Activated T-cell treated with anti-CD3 and anti-CD28 coated beads for 24 hours (primary cell): ENCODE data around the gene PPP3R1.

Experiments
- DNase-seq: peaks from one replicate; pipeline ENCODE4 v3.0.0-alpha.2; 2020; ENCODE audit warnings: low read depth

Gene PPP3R1

DNA sequence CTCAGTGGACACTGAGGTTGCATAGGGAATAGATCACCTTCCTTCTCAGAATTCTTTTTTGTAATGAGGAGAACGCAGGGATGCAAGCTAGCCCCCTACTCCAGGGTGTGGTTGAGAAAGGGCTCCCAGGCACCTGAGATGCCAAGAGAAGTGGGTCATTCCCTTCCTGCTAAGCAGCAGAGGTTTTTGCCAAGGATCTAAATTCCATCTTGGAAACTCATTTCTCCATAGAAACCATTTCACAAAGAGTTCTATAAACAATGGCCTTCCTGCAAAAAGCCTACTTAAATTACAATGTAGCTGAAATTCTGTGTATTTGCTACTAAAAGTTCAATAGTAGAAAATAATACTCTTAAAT lies 3.7 kb upstream of the PPP3R1 start:
- no peak for DNase-seq

DNA sequence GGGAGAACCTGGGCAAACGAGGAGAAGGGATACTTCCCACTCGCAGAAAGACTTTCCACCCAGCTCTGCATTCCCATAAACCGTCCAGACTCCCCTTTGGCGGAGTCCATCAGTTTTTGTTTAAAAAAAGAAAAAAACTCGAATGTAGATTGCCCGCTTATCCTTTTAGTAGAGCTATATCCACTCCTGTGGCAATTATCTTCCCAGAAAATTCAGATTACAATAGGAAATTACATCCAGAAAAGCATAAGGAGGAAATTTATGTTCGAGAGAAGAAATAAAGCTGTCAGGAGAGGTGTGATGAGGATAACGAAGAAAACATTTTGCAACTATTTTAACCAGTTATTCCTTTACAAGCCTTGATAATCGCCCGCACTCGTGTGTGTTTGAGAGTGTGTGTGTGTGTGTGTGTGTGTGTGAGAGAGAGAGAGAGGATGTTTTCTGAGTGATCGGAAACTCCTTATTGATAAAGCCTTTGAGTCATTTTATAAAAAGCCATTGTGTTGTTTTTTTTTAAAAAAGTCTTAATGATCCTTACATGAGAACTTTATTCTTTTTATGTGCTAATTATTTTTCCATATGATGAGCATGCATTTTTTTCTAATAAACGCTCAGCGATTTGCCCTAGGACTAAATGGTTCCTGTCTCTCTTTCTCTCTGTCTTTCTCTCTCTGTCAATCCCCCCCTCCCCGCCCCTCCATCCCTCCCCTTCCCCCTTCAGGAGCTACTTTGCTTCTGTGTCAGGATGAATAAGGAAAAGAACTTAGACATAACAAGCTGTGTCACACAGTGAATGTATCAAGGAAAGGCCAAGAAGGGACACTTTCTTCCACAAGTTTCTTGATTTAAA lies 1.1 kb upstream of the PPP3R1 start:
- DNase-seq = no peak

DNA sequence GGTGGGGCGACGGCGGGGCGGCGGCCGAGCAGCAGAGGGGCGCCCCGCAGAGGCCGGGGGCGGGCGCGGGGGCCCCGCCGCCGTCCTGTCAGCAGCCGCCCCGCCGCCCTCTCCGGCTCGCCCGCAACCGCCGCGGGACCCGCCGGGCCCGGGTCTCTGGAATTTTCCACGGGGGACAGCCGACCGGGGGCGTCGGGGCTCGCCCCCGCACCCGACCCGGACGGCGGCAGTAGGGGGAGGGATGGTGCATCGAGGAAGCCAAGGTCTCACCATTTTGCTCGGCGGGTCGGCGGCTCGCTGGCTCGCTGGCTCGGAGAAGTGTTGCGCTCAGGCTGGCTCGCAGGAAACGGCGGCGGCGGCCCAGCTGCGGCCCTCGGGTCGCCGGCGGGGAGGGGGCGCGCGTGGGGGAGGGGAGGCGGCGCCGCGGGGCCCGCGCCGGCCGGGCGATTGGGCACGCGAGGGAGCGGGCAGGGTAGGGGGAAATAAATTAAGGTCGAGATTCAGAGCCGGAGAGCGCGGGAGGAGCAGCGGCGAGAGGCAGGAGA lies 405 bp downstream of the PPP3R1 start:
- DNase-seq = peak; percentile 17

DNA sequence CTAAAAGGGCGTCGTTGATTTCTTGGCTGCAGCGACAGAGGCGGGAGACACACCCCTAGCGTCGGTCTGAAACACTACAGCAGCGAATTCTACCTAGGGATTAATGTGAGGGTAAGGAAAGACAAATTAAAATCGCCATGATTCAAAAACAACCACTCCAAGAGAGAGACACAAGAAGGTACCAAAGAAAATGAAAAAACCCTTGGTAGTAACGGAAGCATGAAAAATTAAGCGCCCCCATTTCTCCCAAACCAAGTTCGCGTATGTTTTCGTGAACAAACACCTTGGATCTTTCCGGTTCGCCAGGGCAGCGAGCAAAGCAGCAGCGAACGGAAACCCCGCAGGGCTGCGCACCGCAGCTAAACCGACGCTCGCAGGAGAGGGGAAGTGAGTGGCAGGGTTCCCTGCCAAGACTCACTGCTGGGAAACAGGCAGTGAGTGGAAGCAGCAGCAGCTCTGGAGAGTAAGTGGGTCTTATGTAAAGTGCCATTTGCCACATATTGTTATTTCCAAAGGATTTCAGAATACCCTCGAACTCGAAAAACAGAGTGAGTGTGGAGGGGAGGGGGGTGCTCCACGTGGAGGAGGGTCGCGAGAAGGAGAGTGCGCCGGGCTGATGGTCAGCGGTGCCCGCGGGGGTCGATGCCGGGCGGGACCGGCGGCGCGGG lies 1.0 kb downstream of the PPP3R1 start:
- DNase-seq = peak; percentile 68

DNA sequence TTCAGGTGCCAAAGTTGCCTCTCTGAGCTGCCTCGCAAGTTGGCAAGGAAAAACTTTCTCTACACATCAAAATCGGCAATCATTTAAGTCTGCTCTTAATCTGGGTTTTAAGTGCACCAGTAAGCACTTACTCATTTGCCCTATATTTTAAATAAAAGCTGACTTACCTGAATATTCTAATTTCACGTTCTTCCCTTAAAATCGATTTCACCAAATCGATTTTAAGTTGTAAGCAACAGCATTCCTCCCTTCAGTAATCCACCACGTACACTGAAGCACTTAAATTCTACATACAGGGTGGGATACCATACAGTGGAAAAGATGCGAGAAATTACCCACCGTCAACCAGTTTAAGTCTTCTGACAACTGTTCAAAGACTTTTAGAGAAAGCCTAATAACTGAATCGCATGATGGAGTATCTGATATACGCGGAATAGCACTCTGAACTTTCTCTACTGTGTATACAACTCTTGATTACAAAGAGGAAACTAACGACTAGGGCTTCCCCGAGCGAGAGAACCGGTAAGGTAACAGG lies 1.6 kb downstream of the PPP3R1 start:
- DNase-seq = no peak

DNA sequence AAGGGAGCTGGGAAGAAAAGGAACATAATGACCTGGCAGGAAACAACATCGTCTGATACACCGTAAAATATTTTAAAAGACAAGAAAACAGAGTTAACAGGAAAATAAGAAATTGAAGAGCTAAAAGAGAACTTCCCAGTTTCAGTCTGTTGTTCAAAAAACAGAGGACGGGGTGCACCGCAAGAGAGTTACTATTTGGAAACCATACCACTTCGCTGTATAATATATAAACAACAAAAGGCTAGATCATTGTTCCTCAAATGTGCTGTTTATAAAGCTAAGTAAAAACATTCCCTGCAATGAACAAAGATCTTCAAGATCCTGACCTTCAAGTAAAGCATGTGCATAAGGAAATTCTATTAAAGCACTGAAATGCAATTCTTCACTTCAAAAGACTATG lies 2.1 kb downstream of the PPP3R1 start:
- no peak for DNase-seq

DNA sequence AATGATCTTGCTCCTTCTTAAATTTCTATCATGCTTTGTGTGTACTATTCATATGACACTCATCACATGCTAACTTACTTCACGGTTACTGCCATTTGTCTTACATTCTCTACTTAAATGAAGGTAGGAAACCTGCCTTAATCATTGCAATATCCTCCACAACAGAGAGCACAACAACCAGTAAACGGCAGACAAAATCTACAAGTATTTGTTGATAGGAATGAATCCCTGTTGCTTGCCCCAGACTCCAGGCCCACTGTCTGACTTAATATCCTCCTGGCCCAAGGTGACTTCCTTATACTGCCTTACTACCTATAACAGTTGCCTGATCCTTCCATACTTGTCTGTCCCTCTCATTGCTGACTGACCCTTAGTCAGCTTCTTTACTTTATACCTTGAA lies 3.5 kb downstream of the PPP3R1 start:
- DNase-seq = no peak

DNA sequence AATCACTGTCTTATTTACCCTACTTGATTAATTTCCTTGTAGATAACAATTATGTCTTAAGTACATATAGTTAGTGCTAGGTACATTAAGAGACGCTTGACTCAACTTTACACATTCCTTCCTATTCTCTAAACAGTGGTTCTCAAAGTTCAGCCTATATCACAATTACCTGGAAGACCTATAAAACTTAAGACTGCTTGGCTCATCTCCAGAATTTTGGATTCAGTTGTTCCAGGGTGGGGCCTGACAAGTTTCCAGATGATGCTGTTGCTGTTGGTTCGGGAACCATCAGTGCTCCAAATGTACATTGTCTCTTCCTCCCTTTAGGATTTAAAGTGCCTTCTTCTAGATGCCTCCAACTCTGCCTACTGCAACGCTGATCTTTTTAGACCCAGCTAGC lies 4.0 kb downstream of the PPP3R1 start:
- DNase-seq = no peak

DNA sequence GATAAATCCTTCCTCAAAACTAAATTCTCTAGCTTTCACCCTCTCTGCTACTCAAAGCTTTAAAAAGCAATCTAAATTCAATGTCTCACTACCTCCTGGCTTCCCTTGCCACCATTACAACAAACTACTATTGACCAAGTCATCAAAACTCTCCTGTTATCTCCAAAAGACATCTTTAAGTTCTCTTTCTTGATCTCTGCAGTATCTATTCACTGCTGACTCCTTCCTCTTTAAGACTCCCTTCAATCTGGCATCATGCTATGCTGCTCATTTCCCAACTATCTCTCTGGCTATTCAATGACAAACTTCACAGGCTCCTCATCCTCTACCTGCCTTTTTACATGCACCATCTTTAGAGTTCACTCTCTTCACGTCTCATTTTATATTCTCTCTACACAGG lies 5.9 kb downstream of the PPP3R1 start:
- no peak for DNase-seq

DNA sequence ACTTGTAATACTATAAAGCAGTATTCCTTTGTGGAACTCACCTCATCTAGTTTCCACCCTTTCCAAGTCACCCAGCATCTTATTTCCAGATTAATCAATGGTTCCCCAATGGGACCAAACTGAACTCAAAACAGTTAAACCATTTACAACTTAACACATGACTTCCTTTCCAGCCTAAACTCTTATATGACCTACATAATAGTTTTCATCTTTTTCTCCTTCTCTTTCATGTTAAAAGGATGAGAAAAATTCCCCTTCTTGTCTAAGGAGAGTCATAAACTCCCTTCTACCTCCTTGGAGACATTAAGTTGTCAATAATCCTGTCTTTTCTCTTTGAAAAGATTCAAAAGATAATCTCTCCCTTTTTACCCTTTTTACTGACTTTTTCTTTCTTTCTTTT lies 6.7 kb downstream of the PPP3R1 start:
- no peak for DNase-seq

DNA sequence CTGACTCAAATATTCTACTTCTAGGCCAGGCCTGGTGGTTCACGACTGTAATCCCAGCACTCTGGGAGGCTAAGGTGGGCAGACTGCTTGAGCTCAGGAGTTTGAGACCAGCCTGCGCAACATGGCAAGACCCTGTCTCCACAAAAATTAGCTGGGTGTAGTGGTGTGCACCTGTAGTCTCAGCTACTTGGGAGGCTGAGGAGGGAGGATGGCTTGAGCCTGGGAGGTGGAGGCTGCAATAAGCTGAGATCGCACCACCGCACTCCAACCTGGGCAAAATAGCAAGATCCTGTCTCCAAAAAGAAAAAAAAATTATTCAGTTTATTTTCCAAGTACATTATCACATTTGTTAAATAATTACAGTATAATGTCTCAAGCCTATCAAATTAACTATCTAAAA lies 7.3 kb downstream of the PPP3R1 start:
- no peak for DNase-seq

DNA sequence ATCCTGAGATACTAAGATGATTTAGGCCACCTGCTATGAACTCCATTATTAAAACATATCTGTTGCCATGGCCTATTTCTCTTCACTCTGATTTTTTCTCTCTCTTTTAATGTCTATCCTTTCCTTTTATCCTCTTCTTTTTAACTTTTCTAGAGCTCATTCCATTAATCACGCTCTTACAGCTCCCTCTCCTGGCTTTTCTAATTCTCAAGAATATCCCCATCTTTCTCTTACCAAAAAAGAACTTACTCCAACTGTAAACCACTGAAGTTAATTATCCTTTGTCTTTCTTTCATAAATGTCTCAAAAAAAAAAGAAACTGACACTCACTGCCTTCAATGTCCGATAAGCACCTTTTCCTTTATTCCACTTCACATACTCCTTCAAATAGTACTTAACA lies 7.9 kb downstream of the PPP3R1 start:
- no peak for DNase-seq

DNA sequence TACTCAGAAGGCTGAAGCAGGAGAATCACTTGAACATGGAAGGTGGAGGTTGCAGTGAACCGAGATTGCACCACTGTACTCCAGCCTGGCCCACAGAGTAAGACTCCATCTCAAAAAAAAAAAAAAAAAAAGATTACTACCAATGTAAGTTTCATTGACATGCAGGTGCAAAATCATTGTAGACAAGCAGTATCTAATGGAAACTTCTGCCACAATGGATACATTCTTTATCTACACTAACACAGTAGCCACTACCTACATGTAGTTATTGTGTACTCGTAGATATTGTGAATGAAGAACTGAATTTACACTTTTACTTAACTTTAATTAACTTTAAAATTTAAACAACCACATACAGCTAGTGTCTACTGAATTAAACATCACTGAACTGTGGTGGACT lies 10.6 kb downstream of the PPP3R1 start:
- no peak for DNase-seq

DNA sequence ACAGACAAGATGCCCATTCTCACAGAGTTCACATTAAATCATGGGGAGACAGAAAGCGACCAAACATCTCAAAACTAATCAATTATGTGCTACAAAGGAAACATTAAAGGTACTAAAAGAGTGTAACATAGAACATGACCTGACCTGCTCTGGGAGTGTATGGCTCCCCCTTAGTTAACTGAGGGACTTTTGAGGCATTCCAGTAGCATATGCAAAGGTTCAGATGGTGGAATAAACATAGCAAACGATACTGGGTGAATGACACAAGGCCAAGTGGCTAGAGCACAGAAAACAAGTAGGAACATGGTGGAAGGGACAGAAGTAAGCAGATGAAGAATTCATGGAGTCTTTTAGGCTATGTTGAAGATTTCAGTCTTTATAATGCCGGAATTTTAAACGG lies 11.9 kb downstream of the PPP3R1 start:
- no peak for DNase-seq

DNA sequence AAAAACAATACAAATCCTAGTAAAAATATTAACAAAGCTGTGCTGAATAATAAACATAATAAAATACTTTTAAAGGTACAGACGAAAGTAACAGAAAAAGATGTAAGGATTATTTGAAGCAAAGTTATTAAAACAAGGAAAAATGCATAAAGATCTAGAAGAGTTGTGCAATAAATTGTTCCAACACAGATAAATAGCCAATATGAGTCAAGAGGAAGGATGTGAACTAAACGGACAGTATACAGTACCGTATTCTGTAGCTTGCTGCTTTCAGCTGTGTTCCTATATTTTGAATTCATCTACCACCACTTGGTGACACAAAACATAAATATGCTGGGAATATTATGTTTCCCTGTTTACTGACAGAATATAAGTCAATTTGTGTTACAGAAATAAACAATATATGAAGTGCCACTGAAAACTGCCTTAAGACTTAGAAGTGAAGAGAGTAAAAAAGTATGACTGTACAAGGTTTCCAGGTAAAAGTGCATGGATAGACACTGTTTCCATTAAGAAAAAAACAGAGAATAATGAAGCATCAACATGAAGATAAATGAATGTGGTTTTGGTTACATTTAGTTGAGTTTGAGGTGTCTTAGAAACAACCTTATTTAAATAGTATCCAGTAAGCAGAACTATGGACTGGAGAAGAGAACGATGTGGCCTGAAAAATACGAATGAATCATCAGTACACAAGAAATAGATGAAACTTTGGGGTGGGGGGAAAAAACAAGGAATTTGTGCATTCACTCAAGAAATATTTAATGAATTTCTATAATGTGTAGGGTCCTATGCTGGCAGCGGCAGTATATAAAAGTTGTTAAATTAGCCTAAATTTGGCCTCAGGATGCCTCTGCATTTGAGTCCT lies 13.1 kb downstream of the PPP3R1 start:
- DNase-seq = no peak

DNA sequence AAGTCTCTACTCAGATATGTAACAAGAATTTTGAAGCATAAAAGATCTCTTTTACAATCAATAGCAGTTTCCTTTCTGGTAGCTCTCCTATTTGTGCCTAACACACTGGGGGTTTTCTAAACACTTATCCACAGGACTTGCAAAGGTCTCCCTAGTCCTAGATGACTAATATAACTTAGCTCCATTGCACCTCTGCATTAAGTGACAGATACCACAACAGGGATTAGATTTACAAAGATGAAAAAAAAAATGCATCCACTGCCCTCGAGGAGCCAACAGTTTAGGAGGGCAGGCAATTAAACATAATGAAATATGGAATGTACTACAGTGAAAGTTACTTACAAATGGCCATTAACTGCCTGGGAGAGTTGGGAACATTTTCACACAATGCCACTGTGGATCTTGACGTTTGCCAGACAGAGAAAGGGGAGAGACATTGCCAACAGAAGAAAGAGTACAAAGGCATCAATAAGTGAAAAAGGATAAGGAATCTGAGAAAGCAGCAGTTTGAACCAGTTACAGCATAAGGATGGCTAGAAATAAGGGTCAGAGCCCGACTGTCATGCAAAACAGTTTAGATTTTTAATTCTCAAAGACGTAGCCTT lies 14.3 kb downstream of the PPP3R1 start:
- DNase-seq = no peak

DNA sequence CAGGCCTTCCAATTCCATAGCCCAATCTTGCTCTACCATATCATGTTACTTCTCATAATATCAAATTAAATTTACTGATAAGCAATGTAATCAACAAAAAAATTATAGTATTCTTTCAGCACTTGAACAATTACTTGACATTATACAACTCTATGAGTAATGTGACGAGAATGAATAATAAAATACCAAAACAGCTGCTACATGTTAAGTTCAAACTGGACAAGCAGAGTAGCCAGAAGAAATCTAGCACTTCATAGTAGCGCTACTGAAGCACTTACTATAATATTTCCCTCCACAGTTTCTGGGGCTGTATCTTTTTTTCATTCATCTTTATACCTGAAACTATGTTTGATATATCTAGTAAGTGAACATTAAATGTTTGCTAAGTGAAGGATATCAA lies 14.9 kb downstream of the PPP3R1 start:
- DNase-seq = no peak

DNA sequence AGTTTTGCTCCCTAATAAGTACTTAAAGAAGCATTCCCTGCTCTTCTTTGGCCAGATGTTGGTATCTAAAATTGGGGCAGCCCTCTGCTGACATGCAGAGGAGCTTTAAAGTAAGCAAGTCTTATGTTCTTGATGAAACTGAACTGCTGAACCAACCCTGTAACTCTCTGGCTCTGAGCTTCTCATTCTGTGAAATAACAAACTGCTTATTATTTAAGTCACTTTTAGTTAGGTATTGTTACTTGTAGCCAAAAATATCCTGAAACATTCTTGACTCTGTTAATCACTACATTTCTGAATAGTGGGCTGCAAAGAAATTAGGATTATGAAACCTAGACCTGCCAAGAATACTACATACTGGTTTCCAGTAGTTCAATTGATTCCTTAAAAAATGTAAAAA lies 15.5 kb downstream of the PPP3R1 start:
- DNase-seq = no peak

DNA sequence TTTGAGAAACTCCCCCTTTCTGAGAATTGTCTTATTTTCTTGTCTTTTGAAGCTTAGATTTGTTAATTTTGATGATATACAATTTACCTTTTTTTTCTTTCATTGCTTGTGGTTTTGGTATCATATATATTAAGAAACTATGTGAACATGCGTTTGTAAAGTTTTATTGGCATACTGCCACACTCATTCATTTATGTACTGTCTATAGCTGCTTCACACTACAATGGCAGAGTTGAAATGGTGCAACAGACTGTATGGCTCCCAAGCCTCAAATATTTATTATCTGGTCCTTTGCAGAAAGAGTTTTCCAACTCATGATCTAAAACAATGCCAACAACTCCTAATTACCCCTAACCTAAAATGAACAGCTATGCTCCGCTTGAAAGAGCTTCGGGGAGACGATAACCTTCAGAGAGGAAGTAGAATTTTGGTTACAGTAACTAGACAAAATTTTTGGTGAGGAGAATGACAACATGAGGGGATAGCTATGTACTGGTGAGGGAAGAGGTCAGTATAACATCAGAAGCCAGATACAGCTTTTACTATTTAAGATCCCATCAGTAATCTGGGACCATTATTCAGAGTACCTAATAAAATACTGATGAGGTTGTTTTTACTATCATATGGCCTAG lies 16.1 kb downstream of the PPP3R1 start:
- DNase-seq = no peak

DNA sequence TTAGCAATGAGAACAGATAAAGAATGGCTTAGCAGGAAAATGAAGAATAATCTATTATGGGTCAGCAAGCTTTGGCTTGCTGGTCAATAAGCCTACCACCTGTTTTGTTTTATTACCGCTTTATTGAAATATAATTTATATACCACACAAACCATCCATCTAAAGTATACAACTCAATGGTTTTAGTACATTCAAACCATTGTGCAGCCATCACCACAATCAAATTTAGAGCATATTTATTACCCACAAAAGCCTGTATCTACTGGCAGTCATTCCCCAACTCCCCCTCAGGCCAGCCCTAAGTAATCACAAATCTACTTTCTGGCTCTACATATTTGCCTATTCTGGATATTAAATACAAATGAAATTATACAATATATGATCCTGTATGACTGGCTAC lies 17.2 kb downstream of the PPP3R1 start:
- DNase-seq = no peak

DNA sequence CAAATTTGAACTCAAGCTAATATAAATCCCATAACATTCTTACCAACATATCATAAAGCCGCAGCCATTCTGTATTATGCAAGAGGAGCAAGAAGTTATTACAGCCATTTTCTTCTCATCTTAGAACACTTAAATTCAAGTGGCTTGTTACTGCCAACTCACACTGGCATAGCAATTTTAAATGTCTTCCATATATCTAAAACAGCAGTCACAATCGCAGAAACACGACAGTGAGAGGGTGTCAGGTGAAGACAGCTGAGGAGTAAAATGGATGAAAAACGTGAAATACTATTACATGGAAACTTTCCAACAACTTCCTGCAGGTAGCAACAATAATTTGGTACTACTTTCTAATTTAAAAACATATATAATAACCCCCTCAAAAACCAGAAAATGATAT lies 17.9 kb downstream of the PPP3R1 start:
- no peak for DNase-seq

DNA sequence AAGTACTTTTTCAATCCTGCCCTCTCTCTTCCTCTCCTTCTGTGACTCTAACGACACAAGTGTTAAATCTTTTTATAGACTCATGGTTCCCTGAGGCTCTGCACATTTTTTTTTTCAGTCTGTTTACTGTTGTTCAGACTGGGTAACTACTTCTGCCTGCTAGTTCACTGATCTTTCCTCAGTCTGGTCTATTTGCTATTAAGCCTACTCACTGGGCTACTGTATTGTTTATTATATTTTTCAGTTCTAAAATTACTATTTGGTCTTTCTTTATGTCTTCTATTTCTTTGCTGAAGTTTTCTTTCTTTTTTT lies 21.3 kb downstream of the PPP3R1 start:
- no peak for DNase-seq
